Lung (tissue), 12 donors: ENCODE data around the gene GNG14. TPM values are rescaled to one million over a fixed set of nuclear protein-coding genes. Genes with fewer than 3 reads are reported as not detected.

Source experiments
- ATAC-seq: fragments of 200-7000 bp; cut with Tn5 transposase; one replicate; pipeline ENCODE4 v1.9.1; 2020; ENCODE audit warnings: moderate number of reproducible peaks; ENCODE audit not compliant: insufficient read depth, low FRiP score
- DNase-seq, 3 donors: peaks; one replicate each; pipeline ENCODE4 v3.0.0-alpha.2; 2013 to 2017
- H3K27ac ChIP-seq, 2 donors: one replicate each; pipeline ENCODE4 v1.5.1; 2013; ENCODE audit warnings: mild to moderate bottlenecking in 2 of 2, moderate library complexity in 2 of 2, control low read depth in 1 of 2, inconsistent platforms in 1 of 2, low read depth in 1 of 2, low read length in 1 of 2
- H3K27me3 ChIP-seq, 3 donors: one replicate each; pipeline ENCODE4 v1.5.1; 2013; ENCODE audit warnings: low read length in 2 of 3; ENCODE audit not compliant: control insufficient read depth in 3 of 3, insufficient read depth in 3 of 3
- H3K36me3 ChIP-seq, 4 donors: one replicate each; pipeline ENCODE4 v1.5.1; 2013; ENCODE audit warnings: low read length in 4 of 4, mild to moderate bottlenecking in 1 of 4, moderate library complexity in 1 of 4; ENCODE audit not compliant: control insufficient read depth in 4 of 4, insufficient read depth in 4 of 4
- H3K4me1 ChIP-seq, 5 donors: one replicate each; pipeline ENCODE4 v1.5.1; 2013; ENCODE audit warnings: low read length in 5 of 5, mild to moderate bottlenecking in 2 of 5, moderate library complexity in 1 of 5; ENCODE audit not compliant: control insufficient read depth in 5 of 5, insufficient read depth in 5 of 5
- H3K4me3 ChIP-seq: one replicate; pipeline ENCODE4 v1.5.1; 2013; ENCODE audit warnings: mild to moderate bottlenecking, control low read depth, moderate library complexity
- H3K9ac ChIP-seq, 2 donors: one replicate each; pipeline ENCODE4 v1.5.1; 2013; ENCODE audit warnings: low read length in 2 of 2, control low read depth in 1 of 2; ENCODE audit not compliant: insufficient read depth in 1 of 2
- H3K9me3 ChIP-seq, 4 donors: one replicate each; pipeline ENCODE4 v1.5.1; 2013; ENCODE audit warnings: low read length in 3 of 4, mild to moderate bottlenecking in 1 of 4, moderate library complexity in 1 of 4; ENCODE audit not compliant: control insufficient read depth in 4 of 4, insufficient read depth in 3 of 4
- CTCF ChIP-seq: IDR thresholded peaks from 2 replicates; pipeline ENCODE4 v1.5.1; 2012; ENCODE audit warnings: mild to moderate bottlenecking; ENCODE audit errors: control extremely low read depth, extremely low read depth
- WGBS, 2 donors: extraction: QIAGEN DNeasy Blood & Tissue Kit; methylation state at CpG; one replicate each; pipeline ENCODE4 v1.1.7; 2013; 5-methylcytosine and 5-hydroxymethylcytosine counted together
- polyA plus RNA-seq, 2 donors: library from polyadenylated mRNA; stranded (reverse); fragments of 200-250 nt; gene quantifications; one replicate each; pipeline ENCODE4 v1.2.1, GENCODE V29; 2013
- total RNA-seq, 2 donors: library from RNA; depleted of rRNA in 1 of 2; stranded (reverse); fragments of >200 nt in 1 of 2; gene quantifications; one replicate each; pipeline ENCODE4 v1.2.1, GENCODE V29; 2014 to 2021
- donor health status: control.
- donor health status: control.
- donor health status: Bipolar disorder and iron deficiency.
- donor health status: healthy.
- donor health status: DM: yes; HTN: yes; CAD: no.

Gene GNG14
- total and polyA plus RNA-seq, 4 donors = not detected

- Histone ChIP-seq H3K9ac (no peak overlapping the region), H3K9me3 (no peaks in the 10 kb centered on the region), H3K36me3 (peaks cover 0 to 8% (median 1%) of the 10 kb centered on the region in 4 donors), H3K27me3 (no peaks in the 10 kb centered on the region), H3K4me3 (no peak overlapping the region), H3K27ac (no peak overlapping the region), H3K4me1 (no peaks in the 10 kb centered on the region)
- 88 to 89% methylated on average over 12 of the region's 12 CpGs for WGBS, 2 donors
- DNase-seq (no peak), ATAC-seq (no peak)
- no peak for TF ChIP-seq CTCF
Observed at GRCh38 chr19:12689012-12689411, 1.2 kb downstream of the GNG14 start.

GRCh38 chr19:12689581-12690216 lies 1.9 kb downstream of the GNG14 start:
- ATAC-seq (no peak), DNase-seq (no peak)
- Histone ChIP-seq H3K36me3 (peaks cover 0 to 8% (median 1%) of the 10 kb centered on the region in 4 donors), H3K4me3 (no peak overlapping the region), H3K9ac (no peak overlapping the region), H3K27ac (no peak overlapping the region), H3K27me3 (no peaks in the 10 kb centered on the region), H3K4me1 (no peaks in the 10 kb centered on the region), H3K9me3 (no peaks in the 10 kb centered on the region)
- WGBS, 2 donors = 56 to 65% methylated on average over 25 to 26 of the region's 26 CpGs
- no peak for TF ChIP-seq CTCF

GRCh38 chr19:12692960-12693359 lies 5.2 kb downstream of the GNG14 start:
- no peaks in the 10 kb centered on the region for H3K27me3 ChIP-seq
- ATAC-seq (no peak), DNase-seq (no peak)
- TF ChIP-seq CTCF = no peak
- H3K4me1 ChIP-seq = peaks cover 0 to 9% (median 3%) of the 10 kb centered on the region in 5 donors
- no peak overlapping the region for H3K9ac ChIP-seq
- H3K9me3 ChIP-seq = no peaks in the 10 kb centered on the region
- no peak overlapping the region for H3K4me3 ChIP-seq
- H3K27ac ChIP-seq = no peak overlapping the region
- H3K36me3 ChIP-seq = peaks cover 0 to 8% (median 1%) of the 10 kb centered on the region in 4 donors
- 88% methylated on average over 5 of the region's 5 CpGs for WGBS, 2 donors

GRCh38 chr19:12694641-12695040 lies 6.8 kb downstream of the GNG14 start:
- Histone ChIP-seq H3K27me3 (no peaks in the 10 kb centered on the region), H3K9ac (no peak overlapping the region), H3K9me3 (no peaks in the 10 kb centered on the region), H3K4me1 (peaks cover 0 to 9% (median 3%) of the 10 kb centered on the region in 5 donors), H3K4me3 (no peak overlapping the region), H3K36me3 (peaks cover 0 to 8% (median 3%) of the 10 kb centered on the region in 4 donors), H3K27ac (no peak overlapping the region)
- DNase-seq (no peak), ATAC-seq (no peak)
- no peak for TF ChIP-seq CTCF
- 90 to 94% methylated on average over 16 of the region's 16 CpGs for WGBS, 2 donors
